GM18505 (cell line): Measurements from ENCODE around the gene HS6ST3.

Experiments
- ATAC-seq: cut with Tn5 transposase; IDR thresholded peaks from one replicate; pipeline ENCODE4 v1.9.1; 2021; ENCODE audit not compliant: unreplicated experiment
- POLR2A ChIP-seq: IDR thresholded peaks from 4 replicates; pipeline ENCODE4 v1.6.1; 2011; ENCODE audit warnings: borderline replicate concordance; ENCODE audit not compliant: insufficient read depth, insufficient read length; ENCODE audit errors: extremely low read depth

Gene HS6ST3

GRCh38 chr13:96546463-96546862 lies 456.6 kb downstream of the HS6ST3 start:
- TF ChIP-seq POLR2A: no peak
- ATAC-seq: no peak

DNA sequence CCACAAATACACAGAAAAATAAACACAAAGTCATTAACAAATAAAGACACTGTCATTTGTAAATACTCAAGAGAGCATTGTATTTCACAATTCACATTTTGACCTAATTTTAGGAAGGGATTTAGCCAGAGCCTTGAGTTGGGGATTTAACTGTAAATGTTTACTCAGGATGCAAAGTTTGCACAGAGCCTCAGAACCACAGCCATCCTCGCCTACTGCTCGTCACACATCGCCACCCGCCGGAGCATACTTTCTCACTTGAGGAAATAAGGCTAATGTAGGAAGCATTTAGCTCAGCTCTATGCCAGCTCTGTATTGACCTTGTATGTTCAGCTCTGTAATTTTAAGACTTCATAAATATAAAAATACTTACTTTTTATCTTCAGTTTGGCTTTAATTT lies 461.6 kb downstream of the HS6ST3 start:
- ATAC-seq: no peak
- no peak for TF ChIP-seq POLR2A

GRCh38 chr13:96552559-96552958 lies 462.7 kb downstream of the HS6ST3 start:
- no peak for TF ChIP-seq POLR2A
- ATAC-seq: no peak

- TF ChIP-seq POLR2A: no peak
- ATAC-seq: no peak
Measured at GRCh38 chr13:96553796-96554195, 463.9 kb downstream of the HS6ST3 start.

DNA sequence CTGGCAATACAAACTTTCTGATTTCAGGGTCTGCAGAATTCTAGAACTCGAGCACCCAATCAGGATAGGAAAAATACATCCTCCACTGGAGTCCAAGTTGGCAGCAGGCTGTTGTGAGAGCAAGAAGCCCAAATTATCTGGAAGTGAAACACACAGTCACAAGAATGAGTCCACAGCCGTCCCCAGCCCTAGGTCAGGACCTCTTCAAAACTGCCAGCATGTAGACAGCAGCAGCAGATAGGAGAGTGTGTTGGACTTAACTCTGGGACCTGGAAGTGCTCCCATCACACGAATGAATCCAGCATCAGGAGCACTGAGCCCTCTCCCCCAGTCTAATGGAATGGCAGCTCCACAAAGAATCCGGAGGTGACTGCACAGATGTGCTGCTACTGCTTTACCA lies 483.7 kb downstream of the HS6ST3 start:
- ATAC-seq: no peak
- TF ChIP-seq POLR2A: no peak

DNA sequence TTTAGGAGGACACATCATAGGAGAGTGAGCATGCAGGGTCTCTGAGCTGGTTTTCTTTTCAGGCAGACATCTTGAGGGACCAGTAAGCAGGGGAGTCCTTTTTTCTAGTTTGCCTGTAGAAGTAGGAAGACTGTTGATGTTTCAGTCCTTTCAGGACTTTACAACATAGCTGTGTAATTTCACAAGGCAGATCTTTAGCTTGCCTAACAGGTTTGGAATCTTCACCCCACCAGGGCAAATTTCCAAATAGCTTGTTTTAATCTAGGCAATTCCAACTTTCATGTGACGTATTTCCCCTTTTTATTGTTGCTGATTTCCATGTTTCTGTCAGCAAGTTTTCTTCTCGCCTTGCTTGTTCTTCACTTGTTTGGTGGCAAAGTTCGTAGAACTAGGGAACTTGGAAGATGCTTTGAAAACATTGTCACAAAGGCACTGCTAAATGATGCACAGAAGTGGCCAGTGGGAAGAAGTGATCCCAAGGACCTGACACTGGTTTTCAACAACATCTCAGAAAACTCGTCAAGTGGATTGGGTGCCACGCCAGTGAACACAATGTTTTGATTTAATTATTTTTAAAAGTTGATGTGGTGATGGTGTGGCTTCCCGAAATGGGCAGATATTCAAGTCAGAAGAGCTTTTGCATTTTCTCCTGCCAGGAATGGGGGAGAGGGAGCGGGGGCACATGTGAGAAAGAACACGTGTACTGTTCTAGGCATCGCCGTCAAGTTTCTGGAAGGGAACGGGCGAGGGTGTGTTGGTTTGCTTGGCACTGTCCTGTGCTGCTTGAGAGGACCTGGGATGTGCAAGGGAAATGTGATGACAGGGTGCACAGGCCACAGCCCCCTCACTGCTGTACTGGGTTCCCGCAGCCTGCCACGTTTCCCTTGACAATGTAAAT lies 485.8 kb downstream of the HS6ST3 start:
- no peak for TF ChIP-seq POLR2A
- ATAC-seq: no peak

DNA sequence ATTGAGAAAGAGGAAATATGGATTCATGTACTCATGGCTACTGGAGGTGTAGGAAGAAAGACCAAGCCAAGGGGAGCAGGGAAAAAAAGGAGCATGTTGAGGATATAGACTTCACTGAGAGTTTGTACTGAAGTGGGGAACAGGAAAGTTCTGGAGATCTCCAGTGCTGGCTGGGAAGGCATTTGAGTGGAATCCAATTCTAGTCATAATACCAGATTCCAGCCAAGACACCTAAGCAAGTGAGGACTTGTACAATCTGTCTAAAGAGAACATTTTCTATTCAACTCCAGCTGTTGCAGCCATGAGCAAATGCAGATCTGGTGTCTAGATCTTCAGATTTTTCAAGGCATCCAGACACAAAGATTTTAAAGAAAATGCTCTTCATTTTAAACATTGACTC lies 491.8 kb downstream of the HS6ST3 start:
- ATAC-seq: no peak
- TF ChIP-seq POLR2A: no peak

GRCh38 chr13:96615252-96615651 lies 525.3 kb downstream of the HS6ST3 start:
- TF ChIP-seq POLR2A: no peak
- no peak for ATAC-seq

DNA sequence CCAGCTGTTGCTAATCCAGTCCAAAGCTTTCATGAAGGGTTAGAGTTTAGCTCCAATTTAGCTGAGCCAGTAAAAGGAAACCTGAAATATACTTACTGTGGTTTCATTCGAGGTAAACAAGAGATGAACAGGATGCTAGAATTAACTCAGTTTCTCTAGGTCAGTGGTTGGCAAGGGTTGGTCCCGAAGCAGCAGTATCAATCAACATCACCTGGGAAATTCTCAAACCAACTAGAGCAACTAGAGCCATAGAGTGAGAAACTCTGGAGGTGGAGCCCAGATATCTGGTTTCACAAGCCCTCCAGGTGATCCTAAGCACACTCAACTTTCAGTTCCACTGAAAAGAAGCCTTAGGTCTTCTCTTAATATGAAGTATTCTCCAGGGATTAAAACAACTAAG lies 527.6 kb downstream of the HS6ST3 start:
- no peak for ATAC-seq
- TF ChIP-seq POLR2A: no peak

DNA sequence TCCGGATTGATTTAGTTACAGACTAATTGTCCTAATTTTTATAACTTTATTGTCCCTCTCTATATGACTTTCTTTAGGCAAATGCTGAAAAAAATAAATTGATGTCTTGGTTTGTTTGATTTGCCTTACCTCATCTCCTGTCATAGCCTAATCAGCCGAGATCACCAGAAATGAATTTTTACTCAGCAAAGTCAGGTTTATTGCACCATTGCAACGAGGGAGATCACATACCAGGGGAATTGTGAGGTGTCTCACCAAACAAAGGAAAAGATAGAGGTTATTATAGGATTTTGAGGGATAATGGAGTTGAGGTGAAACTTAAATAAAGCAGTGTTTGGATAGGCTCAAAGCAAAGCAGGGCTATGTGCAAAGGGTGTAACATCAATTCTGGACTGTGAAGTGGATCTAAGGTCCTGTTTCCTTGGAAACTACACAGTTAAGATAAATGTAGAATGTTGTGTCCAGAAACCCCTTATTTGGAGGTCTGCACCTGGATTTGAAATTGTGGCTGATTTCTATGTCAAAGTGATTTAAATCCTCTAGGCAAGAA lies 531.8 kb downstream of the HS6ST3 start:
- no peak for ATAC-seq
- no peak for TF ChIP-seq POLR2A

GRCh38 chr13:96629331-96629730 lies 539.4 kb downstream of the HS6ST3 start:
- ATAC-seq: no peak
- TF ChIP-seq POLR2A: no peak

GRCh38 chr13:96632536-96633320 lies 542.8 kb downstream of the HS6ST3 start:
- no peak for ATAC-seq
- no peak for TF ChIP-seq POLR2A

DNA sequence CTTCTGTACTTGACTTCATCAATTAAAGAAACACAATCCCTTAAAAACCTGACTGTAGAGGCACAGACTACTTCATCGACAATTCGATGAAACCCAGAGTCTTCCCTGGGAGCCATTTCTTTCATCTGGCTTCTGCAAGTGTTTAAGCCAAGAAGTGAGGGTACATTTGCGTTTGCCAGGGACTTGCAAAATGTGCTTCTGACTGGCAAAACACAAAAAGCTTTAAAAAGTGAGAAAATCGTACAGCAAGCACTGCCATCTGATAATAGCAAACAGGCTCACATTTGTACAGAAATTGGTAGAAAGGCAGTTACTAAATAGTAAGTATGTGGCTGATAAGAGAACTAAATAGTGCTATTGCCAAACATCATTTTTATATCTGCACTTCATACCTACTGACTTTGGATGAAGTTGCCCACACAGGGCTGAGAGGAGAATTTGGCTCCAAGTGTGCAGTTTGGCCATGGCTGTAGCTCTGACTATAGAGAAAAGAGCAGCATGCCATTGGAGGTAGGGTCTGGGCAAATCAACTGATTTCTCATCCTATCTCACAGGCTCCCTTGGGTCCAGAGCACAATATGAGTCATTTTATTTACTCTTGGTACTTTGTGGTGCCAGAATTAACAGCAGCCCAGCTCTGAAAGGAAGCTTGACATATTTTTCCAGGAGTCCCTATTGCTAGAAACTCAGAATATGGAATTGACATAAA lies 546.2 kb downstream of the HS6ST3 start:
- no peak for ATAC-seq
- no peak for TF ChIP-seq POLR2A
